NCI-H1436 treated with DMSO at 0.1 percent for 48 hours (cell line): ENCODE measurements around the gene MYT1.

ENCODE experiments used
- DNase-seq: peaks from one replicate; lab custom pipeline; 2025; lab: John Stamatoyannopoulos, UW

The MYT1 gene

GRCh38 chr20:64193058-64193457 is 28.8 kb downstream of the MYT1 start:
- no peak for DNase-seq

DNA sequence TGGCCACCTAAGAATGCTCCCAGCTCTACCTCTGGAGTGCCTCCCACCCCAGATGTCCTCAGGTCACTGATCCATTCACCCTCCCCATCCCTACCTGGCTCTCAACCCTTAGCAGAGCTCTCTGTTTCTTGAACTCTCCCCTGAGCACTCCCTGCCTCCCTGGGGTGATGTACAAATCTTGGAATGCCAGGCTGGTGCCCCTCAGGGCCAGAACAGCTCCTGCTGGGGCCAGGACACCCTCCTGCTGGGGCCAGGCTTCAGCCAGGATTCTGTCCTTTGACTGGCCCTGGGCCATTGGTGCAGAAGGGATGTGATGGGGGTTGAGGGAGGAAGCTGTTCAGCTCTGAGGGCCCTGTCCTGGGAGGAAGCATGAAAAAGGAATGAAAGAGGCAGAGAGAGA is 30.0 kb downstream of the MYT1 start:
- DNase-seq, result no peak

DNA sequence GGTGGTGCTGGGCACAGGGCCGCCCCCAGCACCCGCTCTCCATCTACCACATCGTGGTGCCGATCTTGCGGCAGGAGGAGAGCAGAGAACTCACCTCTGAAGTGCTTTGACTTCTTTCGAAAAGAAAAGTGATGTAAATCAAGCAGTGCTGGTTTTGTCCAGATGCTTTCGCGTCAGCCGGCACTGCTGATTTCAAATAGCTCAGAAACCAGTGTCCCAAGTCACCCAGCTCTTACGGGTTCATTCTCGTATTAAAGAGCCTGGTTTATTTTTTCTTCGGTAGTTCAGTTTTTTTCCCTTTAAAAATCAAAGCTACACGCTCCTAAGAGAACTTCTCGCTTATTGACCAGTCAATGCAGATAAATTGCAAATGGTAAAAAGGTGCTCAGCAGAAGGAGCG is 32.1 kb downstream of the MYT1 start:
- no peak for DNase-seq

DNA sequence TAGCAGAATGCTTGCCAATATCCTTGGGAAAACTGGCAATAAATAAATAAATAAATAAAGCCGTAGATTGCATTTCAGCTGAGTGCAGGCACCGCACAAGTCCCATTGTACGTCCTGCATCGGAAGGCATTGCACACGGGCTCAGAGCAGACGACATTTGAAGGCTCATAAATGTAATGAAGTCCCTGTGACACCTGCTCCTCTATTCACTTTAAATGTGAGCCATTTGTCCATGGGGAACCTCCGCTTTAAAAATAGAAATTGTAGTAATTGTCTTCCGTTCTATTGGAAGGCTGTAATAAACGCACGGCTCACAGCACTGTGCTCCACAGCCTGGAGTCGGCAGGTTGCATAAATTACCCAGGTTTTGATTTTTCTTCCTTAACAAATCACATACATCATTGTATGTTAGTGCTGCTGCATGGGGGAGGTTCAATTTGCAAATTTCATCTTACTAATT is 32.6 kb downstream of the MYT1 start:
- DNase-seq, result peak; percentile 72

- DNase-seq, result no peak
Measured at GRCh38 chr20:64198347-64198746, 34.1 kb downstream of the MYT1 start.

DNA sequence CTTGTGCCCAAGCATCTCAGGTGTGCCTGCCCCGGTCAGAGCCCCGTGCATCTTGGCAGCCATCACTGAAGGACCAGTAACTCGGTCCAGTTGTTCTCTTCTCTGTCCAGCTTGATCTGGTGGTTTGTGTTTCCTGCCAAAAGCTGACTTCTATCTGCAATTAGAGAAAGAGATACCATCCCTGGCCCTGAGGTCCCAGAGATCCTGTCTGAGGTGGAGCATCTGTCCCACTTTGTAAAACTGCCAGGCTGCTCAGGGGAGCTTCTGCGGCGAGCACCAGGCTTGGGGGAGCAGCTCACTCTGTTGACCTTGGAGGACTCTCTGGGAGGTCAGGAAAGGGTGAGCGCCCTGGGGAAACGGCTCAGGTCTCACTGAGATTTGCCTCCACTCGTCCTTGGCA is 35.1 kb downstream of the MYT1 start:
- DNase-seq, result no peak

DNA sequence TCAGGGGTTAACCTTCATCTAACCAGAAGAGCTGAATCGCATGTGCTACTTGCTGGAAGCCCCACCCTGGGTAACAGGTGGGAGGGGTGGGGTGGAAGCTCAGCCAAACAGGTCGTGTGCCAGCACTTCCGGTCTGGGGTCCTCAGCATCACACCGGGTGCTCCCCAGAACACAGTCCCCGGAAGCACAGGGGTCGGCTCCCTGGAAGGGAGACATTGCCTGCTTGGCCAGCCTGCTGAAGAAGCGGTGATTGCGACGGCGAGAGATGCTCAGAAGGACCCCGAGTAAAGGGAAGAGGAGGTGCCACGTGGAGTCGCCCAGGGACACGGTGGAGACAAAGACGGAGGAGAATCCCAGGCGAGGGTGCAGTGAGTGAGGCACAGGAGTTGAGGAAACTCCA is 36.5 kb downstream of the MYT1 start:
- no peak for DNase-seq

GRCh38 chr20:64201653-64202052 is 37.4 kb downstream of the MYT1 start:
- no peak for DNase-seq

DNA sequence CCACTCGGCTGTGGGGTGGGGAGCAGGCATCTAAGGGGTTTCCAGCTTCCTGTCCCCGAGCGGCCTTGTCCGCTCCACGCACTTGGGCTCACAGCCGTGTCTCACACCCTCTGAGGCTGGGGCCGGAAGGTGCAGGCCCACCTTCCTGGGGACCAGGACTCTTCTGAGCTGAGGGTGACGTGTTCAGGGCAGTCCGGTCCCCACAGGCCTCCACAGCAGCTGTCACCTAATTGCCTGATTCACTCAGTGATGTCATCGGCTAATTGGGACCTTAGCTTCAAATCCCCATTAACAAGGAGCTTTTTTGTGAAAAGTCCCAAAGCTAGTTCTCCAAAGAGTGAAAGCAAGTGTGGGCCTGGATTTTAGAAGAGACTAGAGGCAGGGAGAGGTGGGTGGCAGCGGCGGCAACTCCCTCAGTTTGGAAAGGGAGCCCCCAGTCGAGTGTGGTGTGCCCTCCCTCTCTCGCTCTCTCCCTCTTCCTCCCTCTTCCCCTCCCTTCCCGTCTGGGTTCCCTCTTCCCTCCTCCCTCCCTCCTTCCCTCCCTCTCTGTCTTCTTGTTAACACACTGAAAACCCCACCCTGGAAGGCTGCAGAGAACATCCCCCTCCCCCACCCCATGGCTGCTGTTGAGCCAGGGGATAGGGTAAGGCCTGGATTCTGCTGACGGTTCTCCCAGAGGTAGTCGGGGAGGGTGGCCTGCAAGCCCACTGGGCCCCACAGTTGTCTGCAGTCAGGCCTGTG is 39.0 kb downstream of the MYT1 start:
- DNase-seq, result no peak

- no peak for DNase-seq
Measured at GRCh38 chr20:64205611-64206026, 41.4 kb downstream of the MYT1 start.

DNA sequence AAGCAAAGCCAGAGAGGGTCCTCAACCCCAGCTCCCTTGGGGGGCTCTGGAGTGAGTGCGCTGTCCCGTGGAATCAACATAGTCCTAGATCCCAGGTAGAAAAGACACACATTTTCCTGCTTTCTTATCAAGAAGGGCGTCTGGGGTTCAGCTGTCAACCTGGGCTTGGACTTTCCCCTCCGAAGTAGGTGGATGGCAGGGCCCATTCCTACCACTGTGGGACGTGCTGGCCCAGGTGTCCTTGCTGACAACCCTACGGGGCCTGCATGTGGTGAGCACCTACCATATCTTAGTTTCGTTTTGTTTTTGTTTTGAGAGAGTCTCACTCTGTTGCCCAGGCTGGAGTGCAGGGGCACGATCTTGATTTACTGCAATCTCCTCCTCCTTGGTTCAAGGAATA is 42.4 kb downstream of the MYT1 start:
- DNase-seq, result no peak

GRCh38 chr20:64207641-64208590 is 43.7 kb downstream of the MYT1 start:
- DNase-seq, result no peak

- DNase-seq, result no peak
Measured at GRCh38 chr20:64209148-64209547, 44.9 kb downstream of the MYT1 start.

GRCh38 chr20:64210656-64211369 is 46.6 kb downstream of the MYT1 start:
- no peak for DNase-seq

- DNase-seq, result no peak
Measured at GRCh38 chr20:64211874-64212658, 47.8 kb downstream of the MYT1 start.

GRCh38 chr20:64212755-64213154 is 48.5 kb downstream of the MYT1 start:
- no peak for DNase-seq

DNA sequence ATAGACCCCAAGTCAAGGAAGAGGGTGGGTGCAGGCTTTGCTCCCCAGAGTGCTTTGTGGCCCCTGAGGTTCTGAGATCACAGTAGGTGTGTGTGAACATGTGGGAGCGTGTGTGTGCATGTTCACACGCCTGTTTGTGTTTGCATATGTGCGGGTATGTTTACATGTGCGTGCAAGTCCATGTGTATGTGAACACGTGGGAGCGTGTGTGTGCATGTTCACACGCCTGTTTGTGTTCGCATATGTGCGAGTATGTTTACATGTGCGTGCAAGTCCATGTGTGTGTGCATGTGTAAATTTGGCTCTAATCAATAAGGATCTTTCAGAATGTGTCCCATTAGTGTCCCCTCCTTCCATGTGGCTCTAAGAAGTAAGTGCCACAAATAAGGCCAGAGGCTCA is 49.9 kb downstream of the MYT1 start:
- no peak for DNase-seq

DNA sequence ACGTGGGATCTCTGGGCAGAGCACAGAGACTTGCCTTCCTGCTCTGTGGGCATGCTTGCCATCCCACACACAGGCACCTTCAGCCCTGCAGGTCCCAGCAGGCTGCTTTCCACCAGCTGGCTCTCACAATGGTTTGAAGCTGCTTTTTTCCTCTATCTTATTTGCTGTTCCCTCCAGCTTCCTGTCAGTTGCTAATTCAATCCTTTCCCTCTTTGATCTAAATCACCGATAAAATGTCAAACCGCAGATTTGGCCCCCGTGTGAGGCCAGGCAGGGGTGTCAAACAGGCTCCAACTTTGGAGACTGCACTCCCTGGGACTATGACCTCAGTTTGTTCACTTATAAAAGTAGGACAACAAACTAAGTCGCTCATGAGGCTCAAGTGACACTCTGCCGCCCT is 50.7 kb downstream of the MYT1 start:
- no peak for DNase-seq

GRCh38 chr20:64216036-64216435 is 51.8 kb downstream of the MYT1 start:
- DNase-seq, result no peak

- no peak for DNase-seq
Measured at GRCh38 chr20:64216910-64217309, 52.7 kb downstream of the MYT1 start.

DNA sequence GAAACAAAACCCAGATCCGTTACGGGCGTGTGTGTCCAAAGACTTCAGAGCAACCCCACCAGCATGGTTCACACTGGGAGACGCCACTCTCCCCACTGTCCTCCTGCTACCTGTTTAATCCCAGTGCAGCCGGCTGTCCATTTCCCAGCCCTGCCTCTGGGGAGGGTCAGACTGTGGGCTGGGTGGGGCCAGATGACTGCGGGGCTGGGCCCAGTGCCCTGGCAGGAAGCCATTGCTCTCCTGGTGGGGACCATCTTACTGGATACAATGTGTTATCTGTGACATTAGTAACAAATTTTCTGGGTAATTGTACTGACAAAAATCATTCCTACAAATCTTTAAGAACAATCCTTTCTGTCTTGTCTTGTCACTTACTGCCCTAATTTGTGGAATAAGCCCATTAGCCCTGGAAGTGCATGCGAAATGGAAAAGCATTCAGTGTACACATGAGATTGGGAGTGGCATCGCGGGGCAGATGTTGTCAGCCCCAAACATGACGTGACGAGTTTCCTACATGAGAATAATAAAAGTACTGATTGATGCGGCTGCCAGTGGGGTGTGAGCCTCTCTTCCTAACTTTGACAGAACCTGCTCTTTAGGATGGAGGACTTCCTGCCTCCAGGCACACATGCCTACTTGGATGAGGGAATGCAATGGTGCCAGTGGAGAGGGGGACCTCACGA is 53.4 kb downstream of the MYT1 start:
- DNase-seq, result no peak
